BJ (cell line): Measurements from ENCODE around the gene AURKB. TPM values are rescaled to one million over a fixed set of nuclear protein-coding genes. Genes with fewer than 3 reads are reported as not detected.

ENCODE experiments used
- CTCF ChIA-PET: fragments of 350-600 bp; formaldehyde crosslinking; extraction: SDS; loops from one replicate; lab custom pipeline; 2021; ENCODE audit warnings: antibody characterized with exemption, inconsistent platforms; lab: Yijun Ruan, JAX
- POLR2A ChIA-PET: fragments of 300-600 bp; sonication (Branson Sonifier 250); formaldehyde crosslinking; extraction: SDS; loops from one replicate; lab custom pipeline; 2021; ENCODE audit warnings: antibody characterized with exemption; lab: Charles Lee
- DNase-seq: peaks from one replicate; pipeline ENCODE4 v3.0.0-alpha.2; 2011; ENCODE audit warnings: low read depth
- H3K27me3 ChIP-seq: 2 replicates; pipeline ENCODE4 v1.6.0; 2011; ENCODE audit warnings: low read length; ENCODE audit not compliant: control insufficient read depth, insufficient read depth
- H3K36me3 ChIP-seq: 2 replicates; pipeline ENCODE4 v1.5.1; 2011; ENCODE audit warnings: low read length; ENCODE audit not compliant: control insufficient read depth, insufficient read depth
- H3K4me3 ChIP-seq: 2 replicates; pipeline ENCODE4 v1.5.1; 2011; ENCODE audit warnings: low read depth, mild to moderate bottlenecking, control low read depth, low read length
- polyA plus RNA-seq: library from polyadenylated mRNA; depleted of rRNA; stranded (reverse); fragments of >200 nt; gene quantifications from 2 replicates; pipeline ENCODE4 v1.2.3, GENCODE V29; 2011
- TF ChIP-seq, protein P1 (sequence below): IDR thresholded peaks from 2 replicates; pipeline ENCODE4 v1.5.1; 2011; ENCODE audit warnings: low read depth, mild to moderate bottlenecking, control low read depth, inconsistent platforms, low read length, moderate library complexity; ENCODE audit not compliant: insufficient read depth

AURKB gene
- polyA plus RNA-seq, 1 experiment, result 26.1 TPM

DNA sequence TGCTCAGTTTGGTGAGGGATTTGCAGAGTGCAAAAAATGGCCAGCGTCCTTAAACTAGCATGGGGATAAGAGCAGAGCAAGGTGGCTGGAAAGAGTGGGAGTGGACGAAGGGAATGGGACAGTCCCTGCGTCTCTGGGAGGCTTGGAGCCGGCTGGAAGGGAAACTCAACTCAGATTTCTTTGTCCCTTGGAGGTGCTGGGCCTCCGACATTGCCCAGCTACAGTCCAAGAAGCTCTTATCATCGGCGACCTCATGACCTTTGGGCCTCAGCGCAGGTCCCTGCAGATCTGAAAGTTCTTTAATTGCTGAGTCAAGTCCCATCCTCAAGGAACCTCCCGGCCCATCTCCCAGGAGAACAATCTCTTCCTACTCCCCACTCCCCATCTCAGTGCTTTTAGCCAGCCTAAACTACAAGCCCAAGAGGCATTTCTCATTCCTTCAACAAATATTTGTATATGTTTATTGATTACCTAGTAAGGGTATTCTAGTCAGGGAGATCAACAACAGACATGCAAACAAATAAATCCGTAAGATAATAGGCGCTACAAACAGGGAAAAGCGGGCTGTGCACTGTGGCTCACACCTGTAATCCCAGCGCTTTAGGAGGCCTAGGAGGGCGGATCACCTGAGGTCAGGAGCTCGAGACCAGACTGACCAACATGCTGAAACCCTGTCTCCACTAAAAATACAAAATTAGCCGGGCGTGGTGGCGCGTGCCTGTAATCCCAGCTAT, 33.2 kb downstream of the AURKB start:
- no peaks in the 10 kb centered on the region for H3K36me3 ChIP-seq
- ChIA-PET CTCF (interaction anchor here (0.5 to 2.3 kb wide), 4 partner anchors 10 to 57 kb away, joined by 3 to 9 read pairs (median 3); no protein-coding TSS in a partner anchor), POLR2A (no interaction called here)
- no peak for DNase-seq
- TF ChIP-seq, protein P1, sequence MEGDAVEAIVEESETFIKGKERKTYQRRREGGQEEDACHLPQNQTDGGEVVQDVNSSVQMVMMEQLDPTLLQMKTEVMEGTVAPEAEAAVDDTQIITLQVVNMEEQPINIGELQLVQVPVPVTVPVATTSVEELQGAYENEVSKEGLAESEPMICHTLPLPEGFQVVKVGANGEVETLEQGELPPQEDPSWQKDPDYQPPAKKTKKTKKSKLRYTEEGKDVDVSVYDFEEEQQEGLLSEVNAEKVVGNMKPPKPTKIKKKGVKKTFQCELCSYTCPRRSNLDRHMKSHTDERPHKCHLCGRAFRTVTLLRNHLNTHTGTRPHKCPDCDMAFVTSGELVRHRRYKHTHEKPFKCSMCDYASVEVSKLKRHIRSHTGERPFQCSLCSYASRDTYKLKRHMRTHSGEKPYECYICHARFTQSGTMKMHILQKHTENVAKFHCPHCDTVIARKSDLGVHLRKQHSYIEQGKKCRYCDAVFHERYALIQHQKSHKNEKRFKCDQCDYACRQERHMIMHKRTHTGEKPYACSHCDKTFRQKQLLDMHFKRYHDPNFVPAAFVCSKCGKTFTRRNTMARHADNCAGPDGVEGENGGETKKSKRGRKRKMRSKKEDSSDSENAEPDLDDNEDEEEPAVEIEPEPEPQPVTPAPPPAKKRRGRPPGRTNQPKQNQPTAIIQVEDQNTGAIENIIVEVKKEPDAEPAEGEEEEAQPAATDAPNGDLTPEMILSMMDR, result no peak
- H3K4me3 ChIP-seq, result peak overlapping the region; percentile 60
- no peaks in the 10 kb centered on the region for H3K27me3 ChIP-seq

DNA sequence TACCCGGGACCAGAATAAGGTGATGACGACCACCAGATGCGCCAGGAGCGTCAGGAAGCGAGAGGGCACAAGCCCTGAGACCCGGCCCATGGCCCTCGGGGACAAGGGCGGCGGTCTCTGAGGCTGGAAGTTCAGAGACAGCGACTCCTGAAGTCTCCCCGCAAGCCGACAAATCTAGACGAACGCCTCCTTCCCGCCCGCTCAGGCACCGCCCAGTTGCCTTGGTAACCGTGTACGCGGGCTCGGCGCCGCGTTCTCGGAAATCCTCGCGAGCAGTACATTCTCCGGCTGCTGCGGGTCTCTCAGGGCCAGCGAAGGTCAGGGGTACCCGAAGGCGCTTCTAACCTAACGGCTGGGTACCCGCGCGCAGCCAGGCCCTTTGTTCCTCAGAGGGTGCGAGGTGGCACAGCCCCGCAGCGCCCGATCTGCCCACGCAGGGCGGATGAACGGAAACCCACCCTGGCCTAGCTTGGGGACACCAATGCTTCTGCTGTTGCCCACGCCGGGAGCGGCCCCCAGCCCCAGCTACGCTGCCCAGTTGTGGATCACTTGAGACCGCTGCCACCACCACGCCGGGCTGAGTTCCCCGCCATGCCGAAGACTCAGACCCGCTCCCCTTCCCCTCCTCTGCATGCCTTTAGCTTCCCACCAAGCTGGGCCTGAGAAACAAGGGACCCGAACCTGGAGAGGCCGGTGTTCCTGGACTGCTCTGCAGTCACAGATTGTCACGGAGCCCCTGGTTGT, 34.0 kb downstream of the AURKB start, which contains the start of gene TMEM107:
Gene TMEM107, minus strand, starts transcription at position 184 of the 744 bp plus-strand sequence. Its CDS starts 94 bp downstream, at position 90.
- no peak for DNase-seq
- CTCF ChIA-PET, result interaction anchor here (0.5 to 2.3 kb wide), 6 partner anchors 10 to 92 kb away, joined by 3 to 9 read pairs (median 3); no protein-coding TSS in a partner anchor
- POLR2A ChIA-PET, result interaction anchor here (0.5 kb wide), 1 partner anchor 32 kb away, joined by 3 read pairs; no protein-coding TSS in a partner anchor
- Histone ChIP-seq H3K27me3 (no peaks in the 10 kb centered on the region), H3K36me3 (no peaks in the 10 kb centered on the region), H3K4me3 (peak within 1 kb of the TSS; percentile 60)
- TF ChIP-seq, protein P1, result peak; percentile 28; the same call in 1 of the 2 replicates

DNA sequence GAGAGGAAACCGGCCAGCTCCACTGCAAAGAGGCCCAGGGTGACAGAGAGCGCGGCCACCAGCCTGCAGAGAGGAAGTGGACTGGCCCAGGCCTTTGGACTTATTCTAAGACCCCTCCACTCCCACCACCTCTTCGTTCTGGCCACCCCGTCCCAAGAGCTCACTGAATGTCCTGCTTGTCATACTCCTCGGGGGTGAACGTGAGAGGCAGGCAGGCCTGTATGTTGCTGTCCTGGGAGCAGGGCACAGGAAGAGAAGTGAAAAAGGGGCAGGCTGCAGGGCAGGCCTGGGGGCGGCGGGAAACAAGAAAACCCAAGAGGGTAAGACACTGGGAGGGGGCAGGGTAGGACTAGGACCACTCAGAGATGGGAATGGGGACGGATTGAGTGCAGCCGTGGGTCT, 34.6 kb downstream of the AURKB start:
- CTCF ChIA-PET, result interaction anchor here (0.6 to 1.5 kb wide), 2 partner anchors 11 to 92 kb away, joined by 3 read pairs; no protein-coding TSS in a partner anchor
- POLR2A ChIA-PET, result interaction anchor here (0.5 kb wide), 1 partner anchor 32 kb away, joined by 3 read pairs; no protein-coding TSS in a partner anchor
- Histone ChIP-seq H3K36me3 (no peaks in the 10 kb centered on the region), H3K4me3 (peak overlapping the region; percentile 60), H3K27me3 (no peaks in the 10 kb centered on the region)
- TF ChIP-seq, protein P1, result no peak
- no peak for DNase-seq

DNA sequence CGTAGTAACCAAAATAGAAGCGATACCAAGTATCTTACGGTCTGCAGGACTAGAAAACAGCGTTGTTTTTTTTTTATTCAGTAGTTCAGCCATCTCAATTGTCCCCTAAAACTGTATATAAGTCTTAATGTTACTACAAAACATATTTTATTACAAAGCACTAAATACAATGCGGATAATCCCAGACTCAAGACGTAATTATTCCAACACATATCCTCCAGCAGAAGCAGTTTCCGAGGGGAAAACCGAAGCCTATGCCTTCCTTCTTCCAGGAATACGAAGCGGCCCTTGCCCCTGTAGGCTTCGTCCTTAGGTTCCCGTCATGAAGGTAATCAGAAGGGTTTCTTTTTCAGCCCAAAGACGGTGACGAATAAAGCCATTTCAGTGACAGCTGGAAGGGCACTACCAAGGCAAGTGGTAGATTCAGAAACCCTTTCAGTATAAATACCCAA, 36.5 kb downstream of the AURKB start:
- TF ChIP-seq, protein P1, result no peak
- ChIA-PET CTCF (interaction anchor here (0.9 to 1.3 kb wide), 4 partner anchors 11 to 486 kb away, joined by 3 to 5 read pairs (median 3); partner anchors contain the start of genes VAMP2 and WRAP53), POLR2A (interaction anchor here (0.7 to 1.2 kb wide), 3 partner anchors 16 to 695 kb away, joined by 3 to 5 read pairs (median 3); partner anchors contain the start of genes BORCS6 and ZBTB4)
- H3K4me3 ChIP-seq, result peak overlapping the region; percentile 50
- no peak for DNase-seq
- H3K36me3 ChIP-seq, result no peaks in the 10 kb centered on the region
- H3K27me3 ChIP-seq, result no peaks in the 10 kb centered on the region
